Amniotic epithelial cell (primary cell): ENCODE results near the gene CCR7.
"Not testable (repeated sequence)": the region's sequence is repeated elsewhere in the genome, so short reads cannot be mapped to it uniquely, and the experiment has no call there.

ENCODE experiments used
- DNase-seq: peaks from one replicate; pipeline ENCODE4 v3.0.0-alpha.2; 2010; ENCODE audit warnings: low read depth

Gene CCR7

GRCh38 chr17:40597156-40597555 is 31.9 kb upstream of the CCR7 start:
- DNase-seq: no peak

GRCh38 chr17:40596261-40596919 is 31.1 kb upstream of the CCR7 start:
- DNase-seq: peak; percentile 30

- no peak for DNase-seq
These were observed 25.5 kb upstream of the CCR7 start for GRCh38 chr17:40590742-40591141.

- DNase-seq: no peak
These were observed 23.3 kb upstream of the CCR7 start for GRCh38 chr17:40588552-40588951.

GRCh38 chr17:40586264-40586663 is 21.0 kb upstream of the CCR7 start:
- DNase-seq: not testable (repeated sequence)

- not testable (repeated sequence) for DNase-seq
These were observed 19.7 kb upstream of the CCR7 start for GRCh38 chr17:40584950-40585349.

- no peak for DNase-seq
These were observed 17.1 kb upstream of the CCR7 start for GRCh38 chr17:40582328-40582901.

- no peak for DNase-seq
These were observed 14.9 kb upstream of the CCR7 start for GRCh38 chr17:40580140-40580539.

- DNase-seq: no peak
These were observed 14.2 kb upstream of the CCR7 start for GRCh38 chr17:40579471-40579870.

GRCh38 chr17:40577611-40578065 is 12.4 kb upstream of the CCR7 start:
- no peak for DNase-seq

GRCh38 chr17:40576113-40576740 is 11.0 kb upstream of the CCR7 start:
- no peak for DNase-seq

GRCh38 chr17:40574292-40574691 is 9.0 kb upstream of the CCR7 start:
- no peak for DNase-seq

- not testable (repeated sequence) for DNase-seq
These were observed 7.1 kb upstream of the CCR7 start for GRCh38 chr17:40572245-40572993.

- no peak for DNase-seq
These were observed 3.0 kb upstream of the CCR7 start for GRCh38 chr17:40568074-40568836.

- no peak for DNase-seq
These were observed 2.1 kb upstream of the CCR7 start for GRCh38 chr17:40567377-40567776.

- no peak for DNase-seq
These were observed 617 bp upstream of the CCR7 start for GRCh38 chr17:40565769-40566409.

- DNase-seq: no peak
These were observed 933 bp downstream of the CCR7 start for GRCh38 chr17:40564195-40564882.

GRCh38 chr17:40563220-40564052 is 1.8 kb downstream of the CCR7 start:
- DNase-seq: no peak

GRCh38 chr17:40562838-40563219 is 2.4 kb downstream of the CCR7 start:
- DNase-seq: no peak
